NCI-H187 (cell line): ENCODE measurements around the gene KIAA0232.
"Not testable (repeated sequence)": the region's sequence is repeated elsewhere in the genome, so short reads cannot be mapped to it uniquely, and the experiment has no call there.

Experiments
- DNase-seq, 2 experiments: peaks; one replicate each; lab custom pipeline; 2025; lab: John Stamatoyannopoulos, UW

The KIAA0232 gene

DNA sequence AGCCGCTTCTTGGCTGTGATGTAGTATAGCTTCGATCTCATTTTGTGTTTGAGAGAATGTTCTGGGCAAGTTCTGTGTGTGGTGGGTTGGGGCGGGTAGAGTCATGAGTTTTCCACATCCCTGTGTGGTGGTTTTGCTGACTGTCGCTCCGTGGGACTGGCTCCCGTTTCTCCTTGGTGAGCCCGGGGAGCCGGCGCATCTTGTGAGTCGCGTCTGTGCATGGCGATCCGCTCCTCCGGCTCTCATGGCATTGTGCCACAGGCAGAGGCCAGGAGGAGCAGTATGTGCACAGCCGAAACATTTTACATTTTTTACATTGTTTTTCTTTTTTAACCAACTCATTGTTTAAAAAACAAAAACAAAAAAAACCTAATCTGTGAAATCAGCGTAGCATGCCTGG, 99.4 kb downstream of the KIAA0232 start:
- no peak for DNase-seq

DNA sequence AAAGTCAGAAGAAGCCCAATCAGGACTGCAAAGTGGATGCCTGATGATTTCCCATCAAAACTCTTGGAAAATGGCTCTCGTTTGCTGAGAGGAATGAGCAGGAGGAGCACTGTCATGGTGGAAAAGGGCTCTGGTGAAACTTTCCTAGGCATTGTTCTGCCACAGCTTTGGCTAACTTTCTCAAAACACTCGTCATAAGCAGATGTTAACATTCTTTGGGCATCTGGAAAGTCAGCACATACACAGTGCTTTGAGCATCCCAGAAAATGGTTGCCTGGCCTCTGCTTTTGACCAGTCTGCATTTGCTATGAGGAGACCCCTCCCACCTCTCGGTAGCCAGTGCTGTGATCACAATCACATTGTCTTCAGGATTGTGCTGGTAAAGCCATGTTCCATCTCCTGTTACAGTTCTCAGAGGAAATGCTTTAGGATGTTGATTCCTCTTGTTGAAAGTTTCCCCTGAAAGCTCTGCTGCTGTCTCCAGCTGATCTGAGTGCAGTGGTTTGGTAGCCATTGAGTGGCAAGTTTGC, 101.9 kb downstream of the KIAA0232 start:
- DNase-seq, result no peak

DNA sequence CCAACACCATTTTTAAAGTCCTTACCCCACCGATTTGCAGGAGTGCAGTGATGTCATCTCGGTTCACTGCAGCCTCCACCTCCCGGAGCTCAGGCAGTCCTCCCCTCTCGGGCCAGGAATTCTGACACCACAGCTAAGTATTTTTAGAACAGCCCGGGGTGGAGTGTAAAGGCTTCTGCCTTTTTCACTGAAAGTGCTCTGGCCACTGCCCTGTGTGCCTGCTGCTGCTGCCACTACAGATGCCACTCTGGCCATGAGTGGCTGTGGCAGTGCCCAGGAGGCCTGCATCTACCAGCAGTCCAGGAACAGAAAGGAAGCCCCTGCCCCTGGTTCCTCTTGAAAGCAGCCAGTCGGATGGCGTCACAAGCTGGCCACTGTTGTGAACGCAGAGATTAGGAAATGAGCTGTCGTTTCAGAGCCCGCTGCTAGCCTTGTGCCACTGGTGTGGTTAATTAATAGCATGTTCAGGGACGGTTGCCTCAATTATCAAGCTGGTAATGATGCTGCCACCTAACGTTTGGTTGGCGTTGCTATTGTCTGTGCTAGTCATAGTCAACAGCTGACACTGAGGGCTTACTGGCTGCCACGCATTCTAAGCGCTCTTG, 103.5 kb downstream of the KIAA0232 start:
- DNase-seq, result no peak

DNA sequence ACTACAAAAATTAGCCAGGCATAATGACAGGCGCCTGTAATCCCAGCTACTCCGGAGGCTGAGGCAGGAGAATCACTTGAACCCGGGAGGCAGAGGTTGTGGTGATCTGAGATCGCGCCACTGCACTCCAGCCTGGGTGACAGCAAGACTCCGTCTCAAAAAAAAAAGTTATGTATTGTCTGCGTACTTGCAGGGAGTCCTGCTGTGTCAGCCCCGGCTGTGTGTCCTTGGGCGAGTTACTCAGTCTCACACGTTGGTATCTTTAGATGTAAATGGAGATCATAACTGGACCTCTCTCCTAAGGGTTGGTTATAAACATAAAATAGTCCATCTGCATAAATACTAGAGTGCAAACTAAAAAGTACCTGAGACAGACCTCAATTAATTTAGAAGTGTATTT, 104.4 kb downstream of the KIAA0232 start:
- no peak for DNase-seq

DNA sequence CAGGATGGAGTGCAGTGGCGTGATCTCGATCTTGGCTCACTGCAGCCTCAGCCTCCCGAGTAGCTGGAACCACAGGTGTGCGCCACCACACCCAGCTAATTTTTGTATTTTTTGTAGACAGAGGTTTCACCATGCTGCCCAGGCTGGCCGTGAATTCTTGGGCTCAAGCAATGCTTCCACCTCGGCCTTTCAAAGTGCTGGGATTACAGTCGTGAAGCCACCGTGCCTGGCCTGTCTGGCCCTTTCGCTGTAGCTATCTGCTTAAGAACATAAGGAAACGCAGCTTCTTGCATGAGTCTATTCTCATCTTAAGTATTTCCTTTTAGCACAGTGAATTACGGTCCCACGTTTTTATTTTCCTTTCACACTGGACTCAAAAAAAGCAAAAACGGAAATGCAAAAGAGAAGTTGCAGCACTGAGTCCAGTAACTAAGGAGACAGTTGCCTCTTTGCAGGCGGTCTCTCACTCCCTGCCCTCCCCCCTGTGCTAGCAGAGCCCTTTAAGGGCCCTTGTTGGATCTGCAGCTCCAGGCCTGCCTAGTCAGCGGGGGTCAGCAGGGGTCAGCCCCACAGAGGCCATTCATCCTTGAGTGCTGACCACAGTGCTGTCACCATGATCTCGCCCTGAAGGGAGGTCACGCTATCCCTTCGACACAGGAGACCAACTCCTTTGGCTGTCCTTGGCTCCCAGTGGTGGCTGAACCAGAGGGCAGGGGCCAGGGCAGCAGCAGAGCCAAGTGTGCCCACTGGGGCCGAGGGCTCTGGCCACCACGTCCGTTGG, 105.3 kb downstream of the KIAA0232 start:
- no peak for DNase-seq

DNA sequence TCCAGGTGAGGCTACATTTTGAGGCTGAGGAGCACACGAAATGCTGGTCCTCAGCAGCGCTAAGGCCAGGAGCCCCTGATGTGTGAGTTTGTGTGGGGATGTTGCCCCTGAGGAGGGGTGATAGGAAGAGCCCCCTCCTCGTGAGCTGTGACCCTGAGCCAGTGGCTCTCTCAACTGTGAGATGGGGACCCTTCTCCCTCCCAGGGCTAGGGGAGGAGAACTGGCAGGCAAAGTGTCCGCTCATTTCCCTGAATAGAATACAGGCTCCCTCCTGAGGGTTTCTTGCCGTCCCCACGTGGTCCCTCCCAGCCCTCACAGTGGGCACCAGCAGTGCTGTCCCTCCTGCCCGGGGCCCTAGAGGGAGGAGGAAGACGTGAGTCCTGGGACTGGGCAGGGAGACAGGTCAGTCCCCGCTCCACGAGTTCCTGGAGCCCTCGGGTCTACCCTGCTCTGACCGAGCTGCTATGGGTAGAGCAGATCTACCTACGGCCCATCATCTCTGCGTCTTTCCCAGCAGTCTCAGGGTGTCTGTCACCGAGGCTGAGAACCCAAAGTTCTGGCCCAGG, 106.1 kb downstream of the KIAA0232 start:
- DNase-seq, result no peak

DNA sequence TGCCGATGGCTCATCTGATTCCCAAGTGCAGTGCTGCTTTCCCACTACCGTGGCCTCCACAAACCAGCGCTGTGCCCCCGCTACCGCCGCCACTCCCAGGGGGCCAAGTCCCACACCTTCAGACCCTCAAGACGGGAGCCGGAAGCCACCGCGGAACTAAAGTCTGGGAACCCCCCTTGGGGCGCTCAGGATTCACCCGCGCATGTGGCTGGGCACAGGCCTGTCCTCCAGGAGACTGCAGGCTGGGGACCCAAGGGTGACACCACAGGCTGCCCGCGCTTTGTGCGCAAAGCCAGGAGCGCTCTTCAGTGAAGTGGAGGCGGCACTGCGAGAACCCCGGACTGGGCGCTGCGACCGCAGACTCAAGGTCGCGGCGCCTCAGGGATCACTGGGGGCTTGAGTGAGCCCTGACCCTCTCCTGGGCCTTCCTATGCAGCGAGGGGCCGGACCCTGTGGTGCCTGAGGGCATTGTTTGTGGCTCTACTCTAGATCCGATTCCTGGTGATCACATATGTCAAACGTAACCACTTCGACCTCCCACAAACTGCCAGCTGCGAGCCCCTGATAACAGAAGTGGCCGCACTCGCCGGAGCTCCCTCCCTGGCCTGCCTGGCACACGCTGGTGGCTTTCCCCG, 106.7 kb downstream of the KIAA0232 start:
- no peak for DNase-seq

DNA sequence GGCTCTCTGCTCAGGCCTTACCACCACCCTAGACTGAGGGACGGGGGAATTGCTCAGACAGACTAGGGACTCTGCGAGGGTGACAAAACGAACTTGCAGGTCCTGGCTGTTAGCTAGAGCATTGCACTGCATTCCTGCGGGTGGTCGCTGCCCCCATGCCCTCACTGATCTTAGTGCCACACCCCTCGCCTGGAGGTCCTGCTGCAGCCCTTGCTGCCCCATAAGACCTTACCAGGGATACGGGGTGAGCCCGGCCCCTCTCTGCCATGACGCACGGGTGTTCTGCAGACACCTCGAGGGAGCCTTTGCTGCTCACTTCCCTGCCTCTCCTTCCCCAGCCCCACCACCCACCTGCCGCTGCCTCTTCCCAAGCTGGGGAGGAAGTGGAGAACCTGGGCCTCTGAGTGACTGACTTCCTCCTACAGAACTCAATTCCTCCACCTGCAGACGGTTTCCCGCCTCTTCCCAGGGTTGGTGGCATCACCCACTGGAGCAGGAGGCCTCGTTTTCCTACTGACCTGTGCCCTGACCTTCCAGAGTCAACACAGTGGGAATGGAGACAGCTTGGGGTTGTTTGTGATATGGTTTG, 107.3 kb downstream of the KIAA0232 start:
- DNase-seq, result no peak

DNA sequence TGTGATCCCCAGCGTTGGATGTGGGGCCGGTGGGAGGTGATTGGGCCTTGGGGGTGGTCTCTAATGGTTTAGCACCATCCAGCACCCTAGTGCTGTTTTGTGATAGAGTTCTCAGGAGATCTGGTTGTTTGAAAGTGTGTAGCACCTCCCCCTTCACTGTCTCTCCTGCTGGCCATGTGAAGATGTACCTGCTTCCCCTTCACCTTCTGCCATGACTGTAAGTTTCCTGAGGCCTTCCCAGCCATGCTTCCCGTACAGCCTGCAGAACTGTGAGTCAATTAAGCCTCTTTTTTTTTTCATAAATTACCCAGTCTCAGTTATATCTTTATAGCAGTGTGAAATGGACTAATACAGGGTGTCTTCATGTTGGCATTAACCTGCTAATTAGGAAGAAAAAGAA, 107.8 kb downstream of the KIAA0232 start:
- DNase-seq, result no peak

DNA sequence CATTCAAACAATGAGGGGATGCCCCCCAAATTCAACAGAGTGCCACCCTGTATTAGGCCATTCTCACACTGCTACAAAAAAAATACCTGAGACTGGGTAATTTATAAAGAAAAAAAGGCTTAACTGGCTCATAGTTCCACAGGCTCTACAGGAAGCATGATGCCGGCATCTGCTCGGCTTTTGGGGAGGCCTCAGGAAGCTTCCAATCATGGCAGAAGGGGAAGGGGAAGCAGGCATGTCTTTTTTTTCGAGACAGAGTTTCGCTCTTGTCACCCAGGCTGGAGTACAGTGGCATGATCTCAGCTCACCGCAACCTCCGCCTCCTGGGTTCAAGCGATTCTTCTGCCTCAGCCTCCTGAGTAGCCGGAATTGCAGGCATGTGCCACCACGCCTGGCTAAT, 108.4 kb downstream of the KIAA0232 start:
- not testable (repeated sequence) for DNase-seq

DNA sequence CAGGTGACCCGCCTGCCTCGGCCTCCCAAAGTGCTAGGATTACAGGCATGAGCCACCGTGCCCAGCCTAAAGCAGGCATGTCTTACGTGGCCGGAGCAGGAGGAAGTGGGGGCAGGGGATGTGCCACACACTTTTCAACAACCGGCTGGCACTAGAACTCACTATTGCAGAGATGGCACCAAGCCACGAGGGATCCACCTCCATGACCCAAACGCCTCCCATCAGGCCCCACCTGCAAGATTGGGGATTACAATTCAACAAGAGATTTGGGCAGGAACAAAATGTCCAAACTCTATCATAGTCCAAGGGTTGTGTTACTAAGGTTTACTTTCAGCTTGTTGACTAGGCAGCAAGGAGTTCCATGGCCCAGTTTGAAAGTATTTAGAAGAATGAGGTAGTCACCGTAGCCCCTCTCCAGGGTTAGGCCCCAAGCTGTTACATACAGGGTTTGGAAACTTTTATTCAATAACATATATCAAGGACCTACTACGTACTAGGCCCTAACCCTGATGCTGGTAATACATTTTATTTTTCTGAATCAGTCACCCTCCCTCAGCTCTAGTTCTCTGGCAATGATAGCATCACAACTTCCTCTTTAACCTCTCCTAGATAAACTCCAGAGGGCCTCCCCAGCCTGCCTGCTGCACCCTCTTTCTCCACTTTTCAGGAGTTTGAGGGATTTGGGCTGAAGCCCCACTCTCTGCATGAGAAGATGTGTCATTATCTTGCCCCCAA, 109.1 kb downstream of the KIAA0232 start:
- no peak for DNase-seq

DNA sequence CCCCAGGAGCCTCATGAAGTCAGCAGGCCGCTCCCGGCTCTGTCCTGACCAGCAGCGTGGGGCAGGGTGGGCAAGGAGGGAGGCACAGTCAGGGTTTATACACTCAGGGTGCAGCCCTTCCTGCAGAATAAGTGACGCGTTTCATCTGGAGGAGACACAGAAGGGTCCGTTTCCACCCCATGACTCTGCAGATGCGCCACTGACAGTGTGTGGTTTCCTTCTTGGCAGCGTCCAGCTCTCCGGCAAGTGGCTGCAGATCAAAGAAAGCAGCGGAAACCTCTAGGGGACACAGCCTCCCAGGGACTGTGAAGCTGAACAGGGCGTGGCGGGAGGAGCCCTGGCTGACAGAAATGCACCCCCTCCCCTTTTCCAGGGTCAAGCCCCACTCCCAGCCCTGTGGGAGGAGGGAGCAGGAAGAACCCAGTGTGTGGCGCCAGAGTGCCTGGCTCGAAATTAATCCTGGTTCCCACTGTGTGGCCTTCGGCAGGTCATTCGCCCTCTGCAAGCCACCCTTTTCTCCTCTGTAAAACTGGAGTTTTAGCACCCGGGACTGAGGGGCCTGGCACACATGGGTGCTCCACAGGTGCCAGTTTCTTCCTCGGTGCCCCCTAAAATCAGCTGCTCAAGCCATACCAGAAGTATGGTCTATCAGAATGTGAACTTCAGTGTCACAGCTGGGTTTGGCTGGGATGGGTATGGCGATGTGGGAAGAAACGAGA, 109.8 kb downstream of the KIAA0232 start:
- no peak for DNase-seq

DNA sequence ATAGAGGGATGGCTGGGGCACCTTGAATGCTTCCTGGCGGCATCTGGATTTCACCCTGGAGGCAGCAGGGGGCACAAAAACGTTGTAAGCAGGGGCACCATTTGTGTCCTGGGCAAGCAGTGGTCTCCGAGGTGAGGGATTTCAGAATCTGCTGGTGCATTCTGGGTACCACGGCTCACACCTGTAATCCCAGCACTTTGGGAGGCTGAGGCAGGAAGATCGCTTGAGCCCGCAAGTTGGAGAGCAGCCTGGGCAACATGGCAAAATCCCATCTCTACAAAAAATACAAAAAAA, 110.3 kb downstream of the KIAA0232 start:
- no peak for DNase-seq

DNA sequence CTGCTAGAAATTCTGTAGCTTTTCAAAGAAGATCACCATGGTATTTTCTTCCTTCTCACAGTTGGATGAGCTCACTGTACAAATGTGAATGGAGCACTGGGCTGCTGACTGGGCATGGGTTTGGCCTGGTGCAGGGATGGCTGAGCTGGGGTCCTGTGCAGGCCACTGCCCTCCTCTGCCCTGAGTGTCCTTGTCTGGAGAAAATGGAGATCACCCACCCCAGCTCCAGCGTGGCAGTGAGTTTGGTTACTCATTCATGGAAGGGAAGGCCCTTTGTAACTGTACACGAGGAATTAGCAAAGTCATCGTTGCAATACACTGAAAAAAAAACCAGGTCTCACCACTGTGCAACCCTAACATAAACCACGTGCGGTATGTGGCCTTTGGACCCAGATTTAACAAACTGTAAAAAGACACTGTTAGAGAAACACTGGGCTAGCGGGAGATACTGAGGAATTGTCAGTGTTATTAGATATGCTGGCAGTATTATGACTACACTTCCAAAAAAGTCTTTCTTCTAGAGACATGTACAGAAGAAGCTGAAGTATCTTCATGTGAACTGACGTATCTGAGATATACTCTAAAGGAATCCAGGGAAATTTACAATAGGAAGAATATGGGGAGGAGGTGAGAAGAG, 111.0 kb downstream of the KIAA0232 start:
- no peak for DNase-seq

DNA sequence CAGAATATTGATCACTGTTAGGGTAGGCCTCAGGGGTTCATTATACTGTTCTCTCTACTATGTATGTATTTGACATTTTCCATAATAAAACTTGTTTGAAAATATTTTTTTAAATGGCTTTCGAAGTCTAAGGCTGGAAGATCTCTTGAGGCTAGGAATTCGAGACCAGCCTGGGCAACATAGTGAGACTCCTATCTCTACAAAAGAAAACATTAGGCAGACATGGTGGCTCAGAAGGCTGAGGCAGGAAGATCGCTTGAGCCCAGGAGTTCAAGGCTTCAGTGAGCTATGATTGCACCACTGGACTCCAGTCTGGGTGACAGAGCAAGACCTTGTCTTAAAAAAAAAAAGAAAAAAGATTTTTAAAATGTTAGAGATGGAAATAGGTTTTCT, 111.6 kb downstream of the KIAA0232 start:
- no peak for DNase-seq

DNA sequence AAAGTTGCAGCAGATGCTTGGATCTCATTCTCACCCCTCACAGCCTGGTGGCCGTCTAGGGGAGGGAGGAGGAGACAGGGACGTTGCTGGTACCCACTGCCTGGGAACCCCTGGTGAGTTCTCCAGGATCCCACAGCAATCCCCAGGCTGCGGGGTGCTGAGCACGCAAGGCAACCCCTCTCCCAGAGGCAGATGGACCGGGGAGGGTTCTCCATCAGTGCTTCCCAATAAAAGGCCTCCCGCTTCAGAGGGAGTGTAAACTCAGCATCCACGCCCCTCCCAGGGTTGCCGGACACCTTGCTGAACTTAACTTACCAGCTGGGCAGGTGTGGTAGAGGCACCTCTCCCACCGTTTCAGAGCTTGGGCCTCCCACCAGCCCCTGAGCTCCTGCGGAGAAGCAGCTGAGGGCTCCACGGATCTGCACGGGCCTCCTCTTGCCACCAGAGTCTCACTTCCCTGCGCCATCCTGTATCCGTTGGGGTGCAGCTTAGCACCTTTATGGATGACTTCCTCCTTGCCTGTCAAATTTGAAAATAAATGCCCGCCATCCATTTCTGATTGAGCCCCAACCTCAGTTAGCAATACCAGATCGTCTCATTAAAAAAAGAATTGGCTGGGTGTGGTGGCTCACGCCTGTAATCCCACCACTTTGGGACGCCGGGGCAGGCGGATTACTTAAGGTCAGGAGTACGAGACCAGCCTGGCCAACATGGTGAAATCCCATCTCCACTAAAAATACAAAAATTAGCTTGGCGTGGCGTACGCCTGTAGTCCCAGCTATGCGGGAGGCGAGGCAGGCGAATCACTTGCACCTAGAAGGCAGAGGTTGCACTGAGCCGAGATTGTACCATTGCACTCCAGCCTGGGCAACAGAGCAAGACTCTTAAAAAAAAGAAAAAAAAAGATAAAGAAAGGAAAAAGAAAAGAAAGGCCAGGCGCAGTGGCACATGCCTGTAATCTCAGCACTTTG, 112.3 kb downstream of the KIAA0232 start:
- no peak for DNase-seq

DNA sequence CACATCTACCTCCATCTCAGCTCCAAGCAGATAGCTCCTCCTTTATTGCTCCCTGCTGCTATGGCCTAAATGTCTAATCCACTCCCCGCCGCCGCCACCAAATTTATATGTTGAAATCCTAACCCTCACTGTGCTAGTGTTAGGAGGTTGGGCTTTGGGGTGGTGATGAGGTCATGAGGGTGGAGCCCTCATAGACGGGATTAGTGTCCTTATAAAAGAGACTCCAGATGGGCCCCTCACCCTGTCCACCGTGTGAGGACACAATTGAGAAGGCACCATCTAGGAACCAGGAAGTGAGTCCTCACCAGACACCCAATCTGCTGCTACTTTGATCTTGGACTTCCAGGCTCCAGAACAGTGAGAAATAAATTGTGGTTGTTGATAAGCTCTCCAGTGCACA, 113.5 kb downstream of the KIAA0232 start:
- DNase-seq, result no peak

DNA sequence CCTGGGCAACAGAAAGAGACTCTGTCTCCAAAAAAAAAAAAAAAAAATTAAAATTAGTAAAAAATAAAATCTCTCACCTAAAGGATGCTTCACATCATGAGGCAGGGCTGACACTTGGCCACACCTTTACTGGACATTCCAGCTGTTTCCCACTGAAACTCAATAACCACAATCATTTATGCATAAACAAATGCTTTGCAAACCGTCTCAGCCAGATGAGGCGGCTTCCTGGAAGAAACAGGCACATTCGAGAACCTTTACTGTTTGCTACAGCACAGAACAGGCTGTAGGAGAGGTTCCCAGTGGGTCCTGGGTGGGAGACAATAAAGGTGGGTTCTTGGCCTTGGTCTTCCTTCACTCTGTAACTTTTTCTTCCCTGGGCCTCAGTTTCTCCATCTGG, 116.2 kb downstream of the KIAA0232 start:
- DNase-seq, result no peak

DNA sequence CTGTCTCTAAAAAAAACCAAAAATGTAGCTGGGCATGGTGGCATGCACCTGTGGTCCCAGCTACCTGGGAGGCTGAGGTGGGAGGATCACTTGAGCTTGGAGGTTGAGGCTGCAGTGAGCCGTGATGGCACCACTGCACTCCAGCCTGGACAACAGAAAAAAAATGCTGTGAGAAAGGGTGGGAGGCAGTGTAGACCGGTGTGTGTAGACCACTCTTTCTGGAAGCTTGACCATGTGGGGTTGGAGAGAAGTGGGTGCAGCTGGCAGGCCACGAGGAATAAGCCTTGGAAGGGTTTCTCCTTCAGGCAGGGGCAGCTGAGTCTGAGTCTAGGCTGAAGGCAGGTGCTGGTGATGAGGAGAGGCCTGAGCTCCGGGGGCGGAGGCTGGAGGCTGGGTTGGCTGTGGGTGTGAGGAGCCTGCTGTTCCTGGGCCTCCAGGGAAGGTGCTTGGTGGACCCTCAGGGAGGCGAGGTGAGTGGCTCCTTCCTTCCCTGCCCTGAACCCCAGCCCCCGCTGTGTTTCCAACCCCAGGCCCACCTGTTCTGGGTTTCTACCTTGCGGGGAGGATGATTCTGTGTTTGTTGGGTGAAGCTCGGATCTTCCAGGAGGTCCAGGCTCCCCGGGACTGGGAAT, 117.8 kb downstream of the KIAA0232 start:
- DNase-seq, result no peak
